Embryonic facial prominence (tissue), 1 donor: Measurements from ENCODE around the gene GALNT2.

Experiments used
- DNase-seq: peaks from one replicate; pipeline ENCODE4 v3.0.0-alpha.2; 2016; ENCODE audit errors: extremely low spot score

The GALNT2 gene

DNA sequence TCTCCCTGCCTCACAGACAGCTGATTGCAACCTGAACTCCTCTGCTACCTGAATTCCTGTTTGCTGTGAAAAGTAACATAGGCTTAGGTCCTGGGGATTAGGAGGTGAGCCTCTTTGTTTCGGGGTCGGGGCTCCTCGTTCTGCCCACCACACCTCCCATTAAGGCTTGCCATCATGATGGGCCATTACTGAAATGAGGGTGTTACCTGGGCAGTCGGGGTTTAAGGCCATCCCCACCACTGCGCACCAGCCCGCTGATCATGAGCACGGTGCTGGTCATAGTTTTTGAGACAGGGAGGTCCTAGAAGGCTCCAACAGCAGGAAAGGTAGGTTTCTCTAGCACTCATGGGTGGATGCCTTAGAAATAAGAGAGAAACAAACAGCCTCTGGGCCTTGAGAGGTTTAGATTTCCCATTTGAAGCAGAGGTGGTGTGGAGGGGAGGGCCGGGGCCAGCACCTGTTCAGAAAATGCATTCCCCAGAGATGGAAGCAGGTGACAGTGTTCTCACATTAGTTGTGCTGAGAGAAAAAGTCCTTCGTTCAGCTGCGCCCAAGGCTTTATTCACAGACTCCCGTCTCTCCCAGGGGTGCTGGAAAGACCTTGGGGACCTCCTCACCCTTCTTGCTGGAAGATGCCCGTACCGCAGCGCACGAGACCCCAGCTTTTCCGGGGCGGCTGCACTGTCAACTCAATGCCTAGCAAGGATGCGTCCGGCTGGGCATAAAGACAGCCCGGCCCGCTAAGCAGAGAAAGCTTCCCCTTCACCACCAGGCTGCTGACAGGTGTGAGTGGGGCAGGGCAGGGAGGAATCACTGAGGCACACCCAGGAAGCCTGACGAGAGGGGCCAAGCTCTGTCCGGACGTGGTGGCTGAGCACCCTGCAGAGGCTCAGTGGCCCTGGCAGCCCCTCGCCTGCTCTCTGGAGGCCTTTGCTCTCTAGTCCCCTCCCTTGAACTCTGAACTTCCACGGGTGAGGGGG, 233.6 kb downstream of the GALNT2 start:
- DNase-seq: no peak

DNA sequence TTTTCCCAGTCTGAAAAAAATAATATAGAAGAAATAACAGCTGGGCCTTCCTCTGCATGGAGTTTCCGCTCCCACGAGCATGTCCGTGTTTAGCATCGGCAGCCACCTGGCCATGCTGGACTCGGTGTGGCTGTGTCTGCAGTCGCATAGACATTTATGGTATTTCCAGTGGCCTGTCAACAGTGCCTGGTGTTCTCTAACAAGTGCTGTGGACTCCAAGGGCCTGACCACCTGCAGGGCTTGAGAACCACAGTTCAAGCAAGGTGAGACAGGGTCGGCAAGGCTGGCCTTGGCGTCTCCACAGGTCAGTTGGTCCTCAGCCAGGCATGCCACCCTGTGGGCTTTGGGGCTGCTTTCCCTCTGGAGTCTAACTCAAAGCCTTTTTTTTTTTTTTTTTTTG, 234.3 kb downstream of the GALNT2 start:
- no peak for DNase-seq

DNA sequence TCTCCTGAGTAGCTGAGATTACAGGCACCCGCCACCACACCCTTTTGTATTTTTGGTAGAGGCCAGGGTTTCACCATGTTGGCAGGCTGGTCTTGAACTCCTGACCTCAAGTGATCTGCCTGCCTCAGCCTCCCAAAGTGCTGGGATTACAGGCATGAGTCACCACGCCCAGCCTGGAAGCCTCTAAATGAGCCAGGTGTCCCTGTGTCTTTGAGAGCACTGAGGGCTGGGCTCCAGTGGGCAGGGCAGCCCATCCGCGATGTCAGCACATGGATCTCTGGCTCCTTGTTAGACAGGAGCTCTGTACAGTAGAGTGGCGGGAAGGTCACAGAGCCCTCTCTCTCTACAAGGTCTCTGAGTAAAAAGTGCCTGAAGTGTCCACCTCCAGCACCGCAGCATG, 234.8 kb downstream of the GALNT2 start:
- DNase-seq: no peak

DNA sequence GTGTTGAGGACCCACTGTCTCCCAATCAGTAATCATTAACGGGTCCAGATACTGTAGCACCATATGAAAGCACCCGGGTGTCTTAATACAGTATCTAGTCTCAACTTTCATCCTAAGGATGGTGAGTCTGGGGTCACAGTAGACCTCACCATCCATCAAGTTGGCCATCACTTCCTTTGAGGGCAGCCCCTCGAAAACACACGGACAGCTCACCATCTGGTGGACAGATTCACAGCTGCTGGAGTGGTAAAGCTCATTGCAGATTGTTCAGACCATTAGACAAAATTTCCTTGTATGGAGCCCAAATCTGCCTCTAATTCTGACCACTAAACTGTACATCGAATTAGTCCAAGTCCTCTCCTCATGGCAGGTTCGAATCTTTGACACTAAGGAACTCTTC, 236.0 kb downstream of the GALNT2 start:
- DNase-seq: no peak

DNA sequence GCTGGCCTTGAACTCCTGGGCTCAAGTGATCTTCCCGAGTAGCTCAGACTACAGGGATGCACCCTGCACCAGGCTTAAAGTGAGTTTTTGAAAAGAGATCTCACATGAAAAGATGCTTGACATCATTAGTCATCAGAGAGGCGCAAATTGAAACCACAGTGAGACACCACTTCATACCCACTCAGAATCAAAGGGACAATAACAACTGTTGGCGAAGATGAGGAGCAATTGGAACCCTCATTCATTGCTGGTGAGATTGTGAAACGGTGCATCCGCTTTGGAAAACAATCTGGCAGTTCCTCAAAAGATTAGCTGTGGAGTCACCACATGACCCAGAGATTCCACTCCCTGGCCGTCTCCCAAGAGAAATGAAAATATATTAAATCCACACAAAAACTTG, 236.8 kb downstream of the GALNT2 start:
- DNase-seq: no peak

DNA sequence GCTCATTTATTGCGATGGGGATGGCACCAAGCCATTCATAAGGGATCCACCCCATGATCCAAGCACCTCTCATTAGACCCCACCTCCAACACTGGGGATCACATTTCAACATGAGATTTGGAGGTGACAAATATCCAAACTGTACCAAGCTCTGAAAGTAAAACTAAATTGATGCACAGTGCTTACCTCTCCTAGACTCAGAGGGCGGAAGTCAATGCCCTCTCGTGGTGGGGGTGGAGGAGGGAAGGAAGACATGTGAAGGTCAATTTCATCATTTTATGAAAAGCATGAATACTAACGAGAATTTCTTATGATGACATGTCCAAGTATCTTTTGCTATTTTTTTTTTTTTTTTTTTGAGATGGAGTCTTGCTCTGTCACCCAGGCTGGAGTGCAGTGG, 239.1 kb downstream of the GALNT2 start:
- no peak for DNase-seq

DNA sequence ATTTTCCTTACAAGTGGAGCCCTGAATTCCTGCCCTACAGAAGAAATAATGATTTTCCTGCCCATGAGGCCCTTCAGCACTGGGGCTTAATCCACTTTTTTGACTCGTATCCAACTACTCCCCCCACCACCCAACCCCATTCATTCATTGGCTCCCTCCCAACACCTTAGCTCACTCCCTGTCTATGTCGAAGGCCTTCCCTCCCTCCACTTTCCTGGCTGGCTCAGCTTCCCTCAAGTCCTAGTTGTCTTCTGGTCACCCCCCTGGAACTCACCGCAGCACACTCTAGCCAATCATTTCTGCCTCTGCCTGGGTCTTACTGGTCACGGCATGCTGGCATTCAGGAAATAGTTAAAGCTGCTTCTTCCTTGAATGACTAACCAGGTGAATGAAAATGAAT, 240.2 kb downstream of the GALNT2 start:
- DNase-seq: peak; percentile 36

DNA sequence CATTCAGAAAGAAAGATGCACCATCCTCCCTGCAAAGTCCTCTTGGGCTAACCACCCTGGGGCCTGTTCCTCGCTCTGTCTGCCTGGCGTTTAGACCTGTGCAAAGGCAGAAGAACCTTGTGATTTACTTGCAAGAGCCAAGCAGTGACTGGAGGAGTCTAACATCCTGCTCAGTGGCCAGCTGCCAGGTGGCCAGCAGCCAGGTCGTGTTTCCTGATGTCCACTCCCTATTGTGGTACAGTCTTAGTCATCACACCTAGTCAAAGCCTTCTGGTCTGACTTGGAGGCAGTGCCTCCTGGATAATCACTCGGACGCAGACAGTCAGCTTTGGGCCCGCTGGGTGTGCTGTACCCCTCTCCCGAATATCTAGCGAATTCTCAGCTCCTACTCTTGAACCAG, 241.0 kb downstream of the GALNT2 start:
- DNase-seq: no peak

DNA sequence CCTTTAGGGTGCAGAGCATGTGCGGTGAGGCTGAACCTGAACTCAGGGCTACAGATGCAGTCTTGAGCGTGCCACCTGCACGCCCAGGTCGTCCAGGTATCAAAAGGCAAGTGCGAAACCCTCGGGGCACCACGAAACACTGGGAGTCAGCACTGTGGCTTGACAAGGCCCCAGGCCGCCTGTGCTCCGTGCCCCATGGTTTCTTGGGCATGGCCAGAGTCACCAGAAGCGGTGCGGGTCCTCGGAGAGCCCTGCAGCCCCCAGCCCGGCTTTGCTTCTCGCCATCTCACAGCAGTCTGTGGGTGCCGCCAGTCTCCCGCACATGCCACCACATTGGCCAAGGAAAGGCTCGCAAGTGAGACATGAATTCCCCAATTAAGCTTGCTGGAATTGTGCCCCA, 241.8 kb downstream of the GALNT2 start:
- no peak for DNase-seq

DNA sequence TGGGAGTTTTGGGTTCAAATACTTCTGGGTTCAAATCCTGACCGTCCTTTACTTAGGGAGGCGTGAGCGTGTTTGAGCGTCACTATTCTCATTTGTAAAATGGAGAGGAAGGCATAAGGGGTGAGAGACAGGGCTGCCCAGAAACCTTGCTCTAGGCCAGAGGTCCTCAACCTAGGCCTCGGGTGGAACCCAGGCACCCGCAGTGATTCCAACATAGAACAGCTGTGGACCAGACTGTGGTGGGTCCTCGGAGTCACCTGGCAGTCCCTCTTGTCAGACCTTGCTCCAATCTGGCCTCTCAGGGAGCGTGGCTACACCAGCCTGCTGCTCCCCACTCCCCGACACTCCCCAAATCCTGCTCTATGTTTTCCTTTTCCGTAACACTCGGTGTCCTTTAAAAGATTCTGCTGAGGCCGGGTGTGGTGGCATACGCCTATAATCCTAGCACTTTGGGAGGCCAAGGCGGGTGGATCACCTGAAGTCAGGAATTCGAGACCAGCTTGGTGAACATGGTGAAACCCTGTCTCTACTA, 242.7 kb downstream of the GALNT2 start:
- no peak for DNase-seq

DNA sequence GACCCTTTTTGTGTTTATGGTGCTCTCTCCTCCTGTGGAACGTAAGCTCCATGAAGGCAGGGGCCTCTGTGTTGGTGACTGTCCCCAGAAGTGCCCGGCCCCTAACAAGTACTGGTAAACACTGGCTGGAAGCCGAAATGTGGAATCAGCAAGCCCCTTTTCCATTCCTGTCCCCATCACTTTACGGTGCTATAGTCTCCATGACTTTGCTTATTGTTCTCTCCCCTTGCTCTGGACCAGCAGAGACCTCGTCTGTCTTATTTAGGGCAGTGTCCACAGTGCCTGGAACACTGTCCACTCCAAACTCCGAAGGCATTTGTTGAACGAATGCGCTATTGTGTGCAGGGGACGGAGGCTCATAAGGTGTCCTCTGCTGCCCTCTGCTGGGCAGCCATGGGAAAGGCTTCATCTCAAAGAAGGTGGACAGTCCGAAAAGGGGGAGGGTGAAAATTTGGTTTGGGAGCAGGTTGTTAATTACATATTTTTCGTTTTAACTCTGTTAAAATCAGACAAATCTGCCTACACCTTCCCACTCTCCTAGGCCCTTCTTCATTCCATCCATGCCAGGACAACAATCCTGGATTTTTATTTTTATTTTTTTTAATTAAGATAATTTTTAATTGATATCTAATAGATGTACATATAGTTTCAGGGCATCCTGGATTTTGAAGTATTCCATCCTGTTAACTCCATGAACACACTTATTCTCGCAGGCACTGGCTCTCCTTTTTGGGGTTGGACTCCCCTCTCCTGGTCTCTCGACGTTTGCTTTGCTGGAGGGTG, 243.5 kb downstream of the GALNT2 start:
- peak; percentile 67 for DNase-seq

DNA sequence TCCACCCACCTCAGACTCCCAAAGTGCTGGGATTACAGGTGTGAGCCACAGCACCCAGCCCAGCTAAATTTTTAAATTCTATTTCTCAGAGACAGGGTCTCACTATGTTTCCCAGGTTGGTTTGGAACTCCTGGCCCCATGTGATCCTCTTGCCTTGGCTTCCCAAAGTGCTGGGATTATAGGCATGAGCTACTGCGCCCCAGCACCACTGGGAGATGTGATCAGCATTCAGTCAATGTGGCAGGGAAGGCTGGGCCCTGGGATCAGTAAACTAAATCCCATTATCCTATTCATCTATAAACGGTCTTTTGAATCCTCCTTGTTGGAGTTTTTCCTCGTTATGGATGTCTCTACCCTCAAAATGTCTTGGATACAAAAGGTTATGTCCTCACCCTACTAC, 245.6 kb downstream of the GALNT2 start:
- no peak for DNase-seq

DNA sequence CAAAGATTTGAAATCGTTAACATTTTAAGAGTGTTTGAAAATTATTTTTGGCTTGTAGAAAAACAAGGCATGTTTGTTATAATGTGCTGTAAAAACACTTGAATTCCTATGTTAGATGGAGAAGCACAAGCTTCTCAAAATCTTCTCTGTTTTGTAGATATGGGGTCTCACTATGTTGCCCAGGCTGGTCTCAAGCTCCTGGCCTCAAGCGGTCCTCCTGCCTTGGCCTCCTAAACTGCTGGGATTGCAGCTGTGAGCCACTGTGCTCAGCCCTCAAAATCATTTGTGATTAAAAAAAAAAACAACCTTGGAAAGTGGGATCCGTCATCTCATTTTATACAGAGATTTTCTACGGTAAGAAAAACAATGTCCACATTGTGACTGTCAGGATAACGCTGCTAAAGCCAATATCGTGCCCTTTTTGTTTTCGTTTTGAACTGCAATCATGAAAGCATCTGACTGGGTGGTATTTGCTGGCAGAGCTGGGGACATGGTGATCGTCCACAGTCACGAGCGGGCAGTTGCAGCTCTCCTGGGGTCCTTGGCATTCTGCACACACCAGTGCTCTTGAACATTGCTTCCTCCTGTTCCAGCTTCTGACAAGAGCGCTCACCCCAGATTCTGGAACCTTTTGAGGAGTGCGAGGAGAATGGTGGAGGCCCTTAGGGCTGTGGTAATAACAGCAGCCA, 246.6 kb downstream of the GALNT2 start:
- DNase-seq: no peak

DNA sequence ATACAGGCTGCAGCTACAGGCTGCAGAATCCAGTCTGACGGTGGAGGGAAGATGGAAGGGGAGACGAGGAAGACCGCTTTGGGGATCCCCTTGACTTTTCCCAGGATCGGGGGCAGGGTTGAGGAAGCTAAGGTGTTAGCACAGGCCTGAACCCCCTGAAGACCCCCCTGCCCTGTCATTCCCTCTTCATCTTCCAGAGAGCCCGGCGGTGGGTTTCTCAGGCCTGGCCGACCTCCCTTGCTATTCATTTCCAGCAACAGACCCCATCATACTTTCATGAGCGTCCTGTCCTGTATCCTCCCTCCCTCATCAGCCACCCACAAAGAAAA, 247.1 kb downstream of the GALNT2 start:
- DNase-seq: no peak

DNA sequence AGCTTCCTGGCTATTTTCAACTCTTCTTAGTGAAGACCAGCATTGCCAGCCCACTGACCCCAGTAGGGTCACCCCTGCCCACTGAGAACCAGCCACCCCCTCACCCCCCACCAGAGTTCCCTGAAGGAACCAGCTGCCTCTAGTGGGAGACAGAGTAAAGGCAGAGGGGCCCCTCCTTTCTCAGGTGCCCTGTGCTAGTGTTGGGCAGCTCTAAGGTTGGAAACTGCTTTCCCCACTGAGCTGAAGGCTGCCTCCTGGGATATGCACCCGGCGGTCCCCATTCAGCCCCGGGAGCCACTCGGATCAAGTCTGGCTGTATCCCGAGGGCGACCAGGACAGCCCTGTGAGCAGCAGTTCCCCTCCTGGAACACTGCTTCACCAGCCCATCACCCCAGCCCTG, 248.1 kb downstream of the GALNT2 start:
- no peak for DNase-seq

DNA sequence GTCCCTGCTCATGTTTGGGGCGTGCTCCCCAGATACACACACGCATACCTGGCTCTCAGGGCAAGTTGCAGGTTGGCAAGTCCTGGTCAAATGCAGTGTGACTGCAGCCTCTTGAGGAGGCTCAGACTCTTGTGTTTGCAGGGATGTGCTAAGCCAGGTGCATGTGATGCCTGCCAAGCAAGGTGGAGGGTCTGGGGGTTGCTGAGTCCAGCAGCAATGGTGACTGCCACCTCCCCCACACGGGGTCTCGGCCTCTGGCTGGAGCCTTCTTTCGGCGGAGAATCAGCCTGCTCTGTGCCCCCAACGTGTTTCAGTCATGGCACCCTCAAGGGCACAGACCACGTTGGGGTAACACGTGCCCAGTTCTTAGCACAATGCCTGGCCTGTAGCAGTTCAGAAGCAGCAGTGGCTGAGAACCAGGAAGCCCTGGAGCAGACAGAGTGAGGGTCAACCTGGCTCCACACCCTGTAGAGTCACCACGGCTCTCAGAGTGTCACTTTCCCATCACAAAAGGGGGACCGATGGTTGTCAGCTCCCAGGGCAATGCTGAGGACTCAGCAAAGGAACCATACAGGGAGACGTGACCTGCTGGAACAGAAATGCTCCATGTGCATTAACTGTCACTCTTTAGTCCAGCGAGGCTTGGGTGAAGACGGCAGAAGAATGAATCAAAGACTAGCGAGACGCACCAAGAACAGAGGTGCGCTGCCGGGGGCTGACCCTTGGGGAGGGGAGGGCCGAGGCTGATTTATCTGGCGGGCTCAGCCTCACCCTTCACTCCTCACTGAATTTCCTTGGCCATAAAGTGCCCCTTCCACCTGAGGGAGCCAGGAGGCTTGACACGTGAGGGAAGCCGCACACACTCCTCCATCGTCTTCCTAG, 250.1 kb downstream of the GALNT2 start:
- no peak for DNase-seq

DNA sequence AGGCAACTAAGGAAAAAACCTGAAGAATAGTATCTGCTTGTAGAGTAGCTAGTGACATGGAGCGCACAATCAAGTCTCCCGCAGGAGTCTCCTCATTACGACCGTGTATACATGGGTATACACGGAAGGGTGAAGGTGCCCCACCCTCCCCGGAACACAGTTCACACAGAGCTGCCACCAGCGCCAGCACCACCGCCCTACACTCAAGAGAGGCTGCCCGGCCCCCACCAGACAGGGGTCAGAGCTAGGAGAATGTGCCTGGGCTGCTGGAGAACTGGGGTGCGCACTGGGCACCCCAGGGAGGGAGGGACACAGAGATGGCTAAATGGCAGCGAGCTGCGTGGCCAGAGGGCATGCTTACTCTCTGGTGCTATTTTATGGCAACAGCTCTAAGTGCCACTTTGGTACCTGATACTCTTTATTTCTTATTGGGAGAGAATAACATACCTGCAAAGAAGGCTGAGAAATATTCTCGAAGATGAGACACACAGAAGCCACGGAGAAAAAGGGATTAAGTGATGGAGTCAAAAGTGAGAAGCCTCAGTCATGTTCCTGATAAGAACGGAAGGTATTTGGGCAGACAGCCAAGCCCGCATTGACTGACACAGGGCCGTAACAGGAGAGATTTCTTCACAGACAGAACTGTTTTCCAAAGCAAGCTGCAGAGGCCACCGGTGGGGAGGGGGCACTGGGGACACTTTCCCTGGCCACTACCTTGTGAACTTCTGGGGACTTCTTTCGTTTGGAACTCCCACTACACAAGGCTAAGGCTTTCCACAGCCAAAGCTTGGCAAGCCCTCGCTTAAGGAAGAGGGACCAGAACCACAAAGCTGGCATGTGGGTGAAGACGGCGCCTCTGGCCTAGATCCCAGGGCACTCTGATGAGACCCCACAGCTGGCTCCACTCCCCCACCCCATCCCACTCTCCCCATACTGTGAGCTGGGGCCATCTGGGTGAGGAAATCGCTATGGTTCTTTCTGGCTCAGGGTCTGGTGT, 251.1 kb downstream of the GALNT2 start:
- no peak for DNase-seq

DNA sequence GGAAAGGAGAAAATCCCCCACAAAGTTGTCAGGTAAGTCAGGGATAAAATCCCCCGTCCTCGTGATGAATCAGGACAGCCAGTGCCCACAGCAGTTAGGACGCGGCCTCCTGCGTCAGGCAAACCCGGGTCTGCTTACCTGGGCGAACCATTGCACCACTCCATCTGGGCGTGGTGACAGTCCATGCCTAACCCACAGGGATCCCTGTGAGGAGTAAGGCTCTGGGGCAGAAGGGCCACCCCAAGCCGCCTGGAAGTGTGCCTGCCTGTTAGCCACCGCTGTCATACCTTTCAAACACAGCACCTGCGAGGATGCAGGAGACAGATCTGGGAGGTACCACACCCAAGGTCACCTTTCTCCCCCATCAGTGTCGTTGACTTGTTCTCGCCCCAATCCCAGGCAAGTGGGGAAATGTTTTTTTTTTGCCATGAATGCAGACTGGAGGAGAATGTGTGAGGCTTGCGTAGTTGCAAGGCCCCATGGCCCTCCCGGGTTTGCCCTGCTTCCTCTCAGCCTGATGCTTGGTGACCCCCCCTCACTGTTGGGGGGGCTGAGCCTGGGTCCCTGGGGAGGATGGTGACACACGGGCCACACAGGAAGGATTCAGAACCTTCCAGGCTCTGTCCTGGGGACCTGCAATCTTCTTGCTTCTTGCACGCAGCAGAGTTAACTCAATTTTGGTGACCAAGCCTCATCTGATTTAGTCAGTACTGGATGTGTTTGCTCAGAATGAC, 252.1 kb downstream of the GALNT2 start:
- no peak for DNase-seq

DNA sequence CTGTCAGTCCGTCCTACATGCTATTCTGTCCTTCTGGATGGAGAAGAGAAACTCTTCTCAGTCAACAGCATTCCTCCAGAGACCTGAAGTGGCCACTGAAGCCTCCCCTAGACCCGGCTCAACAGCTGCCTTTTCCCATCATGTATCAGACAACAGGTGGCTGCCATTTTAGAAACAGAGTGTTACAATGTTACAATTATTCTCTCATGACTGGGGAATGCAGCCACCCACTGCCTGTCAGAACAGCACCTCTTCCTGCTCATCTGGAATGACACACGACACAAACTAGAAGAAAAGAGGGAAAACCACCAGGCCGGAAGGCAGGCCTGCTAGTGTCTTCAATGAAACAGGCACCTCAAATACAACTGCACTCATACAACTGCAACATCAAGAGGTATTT, 253.8 kb downstream of the GALNT2 start:
- DNase-seq: no peak
